H9 (cell line): Measurements from ENCODE around the gene PREB. TPM values are rescaled to one million over a fixed set of nuclear protein-coding genes. Genes with fewer than 3 reads are reported as not detected.
A peak's percentile ranks its signal among the peaks of the same experiment; 100 is the strongest.
"Not testable (repeated sequence)": the region's sequence is repeated elsewhere in the genome, so short reads cannot be mapped to it uniquely, and the experiment has no call there.

Experiments
- DNase-seq: peaks from one replicate; pipeline ENCODE4 v3.0.0-alpha.2; 2017
- H2AFZ ChIP-seq: one replicate; pipeline ENCODE4 v1.6.1; 2013; ENCODE audit warnings: mild to moderate bottlenecking, low read length, control low read depth, moderate library complexity
- H2AK5ac ChIP-seq: 2 replicates; pipeline ENCODE4 v1.6.1; 2013; ENCODE audit warnings: low read length, control low read depth, mixed read lengths; ENCODE audit not compliant: insufficient read length
- H2BK120ac ChIP-seq: one replicate; pipeline ENCODE4 v1.6.1; 2013; ENCODE audit warnings: low read depth, mild to moderate bottlenecking, low read length, control low read depth, inconsistent platforms; ENCODE audit not compliant: poor library complexity, severe bottlenecking
- H2BK12ac ChIP-seq: 2 replicates; pipeline ENCODE4 v1.6.1; 2013; ENCODE audit warnings: low read length, control low read depth, mixed read lengths, low read depth; ENCODE audit not compliant: insufficient read length
- H2BK15ac ChIP-seq: 2 replicates; pipeline ENCODE4 v1.6.1; 2013; ENCODE audit warnings: low read depth, low read length, control low read depth
- H2BK20ac ChIP-seq: one replicate; pipeline ENCODE4 v1.6.1; 2013; ENCODE audit warnings: low read depth, mild to moderate bottlenecking, low read length, control low read depth, inconsistent platforms; ENCODE audit not compliant: poor library complexity, severe bottlenecking
- H2BK5ac ChIP-seq: 2 replicates; pipeline ENCODE4 v1.6.1; 2013; ENCODE audit warnings: low read length, control low read depth, mixed read lengths; ENCODE audit not compliant: insufficient read length
- H3K14ac ChIP-seq: 2 replicates; pipeline ENCODE4 v1.6.1; 2013; ENCODE audit warnings: low read length, control low read depth; ENCODE audit not compliant: insufficient read depth
- H3K18ac ChIP-seq: 2 replicates; pipeline ENCODE4 v1.6.1; 2013; ENCODE audit warnings: low read depth, mild to moderate bottlenecking, mixed read lengths, low read length, control low read depth; ENCODE audit not compliant: insufficient read length
- H3K23ac ChIP-seq: 2 replicates; pipeline ENCODE4 v1.6.1; 2013; ENCODE audit warnings: low read length, control low read depth, mixed read lengths, low read depth; ENCODE audit not compliant: insufficient read length
- H3K23me2 ChIP-seq: 2 replicates; pipeline ENCODE4 v1.6.1; 2013; ENCODE audit warnings: low read depth, mild to moderate bottlenecking, mixed read lengths, low read length, control low read depth; ENCODE audit not compliant: insufficient read length, poor library complexity, severe bottlenecking
- H3K27ac ChIP-seq: 2 replicates; pipeline ENCODE4 v1.5.1; 2013; ENCODE audit warnings: low read length, control low read depth, mixed read lengths, low read depth; ENCODE audit not compliant: insufficient read length
- H3K27me3 ChIP-seq: 2 replicates; pipeline ENCODE4 v1.6.1; 2013; ENCODE audit warnings: low read length, control low read depth, inconsistent platforms; ENCODE audit not compliant: insufficient read depth
- H3K4ac ChIP-seq: 2 replicates; pipeline ENCODE4 v1.6.1; 2013; ENCODE audit warnings: low read depth, mild to moderate bottlenecking, control low read depth, inconsistent platforms, low read length, moderate library complexity
- H3K4me1 ChIP-seq: 2 replicates; pipeline ENCODE4 v1.6.1; 2013; ENCODE audit warnings: low read length, control low read depth, inconsistent platforms; ENCODE audit not compliant: insufficient read depth
- H3K4me2 ChIP-seq: 2 replicates; pipeline ENCODE4 v1.6.1; 2013; ENCODE audit warnings: low read length, control low read depth, mixed read lengths; ENCODE audit not compliant: insufficient read length, insufficient read depth
- H3K56ac ChIP-seq: 2 replicates; pipeline ENCODE4 v1.6.1; 2013; ENCODE audit warnings: low read depth, mild to moderate bottlenecking, mixed read lengths, low read length, control low read depth; ENCODE audit not compliant: insufficient read length
- H3K79me1 ChIP-seq: 2 replicates; pipeline ENCODE4 v1.6.1; 2013; ENCODE audit warnings: low read depth, mild to moderate bottlenecking, moderate library complexity, low read length, control low read depth, inconsistent platforms; ENCODE audit not compliant: insufficient read depth, poor library complexity, severe bottlenecking
- H3K79me2 ChIP-seq: 2 replicates; pipeline ENCODE4 v1.6.1; 2013; ENCODE audit warnings: low read length, control low read depth, inconsistent platforms; ENCODE audit not compliant: insufficient read depth
- H3K9ac ChIP-seq: 2 replicates; pipeline ENCODE4 v1.6.1; 2013; ENCODE audit warnings: low read length, control low read depth, mixed read lengths; ENCODE audit not compliant: insufficient read length; ENCODE audit errors: extremely low read depth
- H3K9me3 ChIP-seq: one replicate; pipeline ENCODE4 v1.6.1; 2013; ENCODE audit warnings: low read depth, low read length, inconsistent platforms; ENCODE audit not compliant: control insufficient read depth
- H3T11ph ChIP-seq: one replicate; pipeline ENCODE4 v1.6.1; 2013; ENCODE audit warnings: mild to moderate bottlenecking, low read length, control low read depth, inconsistent platforms
- H4K20me1 ChIP-seq: one replicate; pipeline ENCODE4 v1.6.1; 2013; ENCODE audit not compliant: control insufficient read depth, insufficient read length, insufficient read depth
- H4K5ac ChIP-seq: 2 replicates; pipeline ENCODE4 v1.6.1; 2013; ENCODE audit warnings: low read depth, mild to moderate bottlenecking, mixed read lengths, low read length, control low read depth; ENCODE audit not compliant: insufficient read length
- H4K8ac ChIP-seq: replicated peaks from 2 replicates; pipeline ENCODE4 v1.6.1; 2013; ENCODE audit warnings: low read length, control low read depth, mixed read lengths, low read depth; ENCODE audit not compliant: insufficient read length
- H4K91ac ChIP-seq: 2 replicates; pipeline ENCODE4 v1.6.1; 2013; ENCODE audit warnings: low read depth, mild to moderate bottlenecking, moderate library complexity, mixed read lengths, low read length, control low read depth; ENCODE audit not compliant: insufficient read length
- H3K27ac Mint-ChIP-seq, 3 experiments: 2 replicates in 2 of 3; 3 replicates in 1 of 3; pipeline ENCODE4 v1.8.0; 2020 to 2021; ENCODE audit warnings: mixed read lengths in 3 of 3, mild to moderate bottlenecking in 1 of 3, moderate library complexity in 1 of 3
- H3K27me3 Mint-ChIP-seq: 2 replicates; pipeline ENCODE4 v1.8.0; 2021; ENCODE audit warnings: low read depth, mild to moderate bottlenecking, moderate library complexity, mixed read lengths
- H3K36me3 Mint-ChIP-seq, 3 experiments: 2 replicates in 2 of 3; 3 replicates in 1 of 3; pipeline ENCODE4 v1.8.0; 2020 to 2021; ENCODE audit warnings: low read depth in 3 of 3, mixed read lengths in 3 of 3; ENCODE audit not compliant: insufficient read depth in 1 of 3
- H3K4me1 Mint-ChIP-seq, 2 experiments: 2 replicates each; pipeline ENCODE4 v1.8.0; 2020; ENCODE audit warnings: mixed read lengths in 2 of 2
- H3K4me3 Mint-ChIP-seq, 2 experiments: 2 replicates in 1 of 2; 3 replicates in 1 of 2; pipeline ENCODE4 v1.8.0; 2020 to 2021; ENCODE audit warnings: mild to moderate bottlenecking in 2 of 2, mixed read lengths in 2 of 2, moderate library complexity in 1 of 2
- H3K9me3 Mint-ChIP-seq, 2 experiments: 2 replicates in 1 of 2; 3 replicates in 1 of 2; pipeline ENCODE4 v1.8.0; 2020; ENCODE audit warnings: mild to moderate bottlenecking in 2 of 2, mixed read lengths in 2 of 2, moderate library complexity in 1 of 2
- WGBS: extraction: QIAGEN DNeasy Blood & Tissue Kit; methylation state at CpG from one replicate; pipeline ENCODE4 v1.1.7; 2013; ENCODE audit warnings: missing lambda C conversion rate, low lambda C conversion rate, mixed read lengths; ENCODE audit not compliant: insufficient read length; ENCODE audit errors: extremely low coverage; 5-methylcytosine and 5-hydroxymethylcytosine counted together
- total RNA-seq: library from RNA; stranded (reverse); gene quantifications from 2 replicates; pipeline ENCODE4 v1.2.1, GENCODE V29; 2021
- TF ChIP-seq, protein P1 (sequence below): fragments of 200-600 bp; sonication (generic); conservative IDR thresholded peaks from 3 replicates; pipeline ENCODE4 v1.8.0; 2021; ENCODE audit warnings: antibody characterized with exemption, mild to moderate bottlenecking

PREB gene
- total RNA-seq, 1 experiment from 2014 or later: 43.6 TPM

DNA sequence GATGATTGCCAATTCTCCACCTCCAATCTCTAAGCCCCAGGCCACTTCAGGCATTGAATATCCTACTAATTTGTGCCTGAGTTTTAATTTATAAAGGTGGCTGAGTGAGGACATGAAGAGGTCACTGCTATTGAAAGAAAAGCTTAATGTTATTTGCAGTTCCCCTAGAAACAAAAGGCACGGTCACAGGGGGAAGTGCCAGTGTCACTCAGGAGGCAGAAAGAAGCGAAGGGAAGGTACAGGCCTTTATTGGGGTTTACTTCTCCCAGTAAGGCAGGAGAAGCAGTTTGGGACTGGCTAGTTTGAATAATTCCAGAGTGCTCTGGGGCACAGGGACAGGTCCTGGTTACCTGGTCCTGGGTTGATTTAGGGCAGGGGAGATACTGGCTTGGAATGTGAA is 12.5 kb downstream of the PREB start:
- H3K27ac ChIP-seq: no peak overlapping the region
- H4K5ac ChIP-seq: no peak overlapping the region
- peaks cover 2% of the 10 kb centered on the region for H4K20me1 ChIP-seq
- H3K23ac ChIP-seq: no peak overlapping the region
- H3K27me3 Mint-ChIP-seq: peaks cover 70% of the 10 kb centered on the region
- no peak overlapping the region for H3K4ac ChIP-seq
- H3K18ac ChIP-seq: no peak overlapping the region
- H3K9me3 ChIP-seq: no peaks in the 10 kb centered on the region
- DNase-seq: no peak
- no peak overlapping the region for H3K9ac ChIP-seq
- no peak overlapping the region for H2BK5ac ChIP-seq
- no peaks in the 10 kb centered on the region; a peak in 1 of 5 replicates for H3K9me3 Mint-ChIP-seq
- H3K4me3 Mint-ChIP-seq: no peak overlapping the region; a peak in 1 of 5 replicates
- H3K27ac Mint-ChIP-seq: no peak overlapping the region
- H3T11ph ChIP-seq: no peak overlapping the region
- H3K27me3 ChIP-seq: peaks cover 14% of the 10 kb centered on the region; the same call in 1 of the 2 replicates
- H3K14ac ChIP-seq: no peak overlapping the region
- H4K91ac ChIP-seq: no peak overlapping the region
- no peak overlapping the region for H2BK15ac ChIP-seq
- H3K79me2 ChIP-seq: no peaks in the 10 kb centered on the region
- H2AK5ac ChIP-seq: no peak overlapping the region
- H3K4me1 ChIP-seq: peaks cover 2% of the 10 kb centered on the region
- H3K4me1 Mint-ChIP-seq: peaks cover 15 to 21% of the 10 kb centered on the region in 2 experiments
- H2BK20ac ChIP-seq: no peak overlapping the region
- H3K23me2 ChIP-seq: peaks cover 11% of the 10 kb centered on the region
- no peak overlapping the region for H2AFZ ChIP-seq
- no peaks in the 10 kb centered on the region for H3K79me1 ChIP-seq
- TF ChIP-seq, protein P1, sequence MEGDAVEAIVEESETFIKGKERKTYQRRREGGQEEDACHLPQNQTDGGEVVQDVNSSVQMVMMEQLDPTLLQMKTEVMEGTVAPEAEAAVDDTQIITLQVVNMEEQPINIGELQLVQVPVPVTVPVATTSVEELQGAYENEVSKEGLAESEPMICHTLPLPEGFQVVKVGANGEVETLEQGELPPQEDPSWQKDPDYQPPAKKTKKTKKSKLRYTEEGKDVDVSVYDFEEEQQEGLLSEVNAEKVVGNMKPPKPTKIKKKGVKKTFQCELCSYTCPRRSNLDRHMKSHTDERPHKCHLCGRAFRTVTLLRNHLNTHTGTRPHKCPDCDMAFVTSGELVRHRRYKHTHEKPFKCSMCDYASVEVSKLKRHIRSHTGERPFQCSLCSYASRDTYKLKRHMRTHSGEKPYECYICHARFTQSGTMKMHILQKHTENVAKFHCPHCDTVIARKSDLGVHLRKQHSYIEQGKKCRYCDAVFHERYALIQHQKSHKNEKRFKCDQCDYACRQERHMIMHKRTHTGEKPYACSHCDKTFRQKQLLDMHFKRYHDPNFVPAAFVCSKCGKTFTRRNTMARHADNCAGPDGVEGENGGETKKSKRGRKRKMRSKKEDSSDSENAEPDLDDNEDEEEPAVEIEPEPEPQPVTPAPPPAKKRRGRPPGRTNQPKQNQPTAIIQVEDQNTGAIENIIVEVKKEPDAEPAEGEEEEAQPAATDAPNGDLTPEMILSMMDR: no peak
- H4K8ac ChIP-seq: no peak overlapping the region
- no peaks in the 10 kb centered on the region; a peak in 3 of 7 replicates for H3K36me3 Mint-ChIP-seq
- no peak overlapping the region for H2BK12ac ChIP-seq
- no peak overlapping the region for H2BK120ac ChIP-seq
- H3K56ac ChIP-seq: no peak overlapping the region
- no peak overlapping the region for H3K4me2 ChIP-seq
- no CpG with 5 or more reads among the region's 2 CpGs for WGBS

DNA sequence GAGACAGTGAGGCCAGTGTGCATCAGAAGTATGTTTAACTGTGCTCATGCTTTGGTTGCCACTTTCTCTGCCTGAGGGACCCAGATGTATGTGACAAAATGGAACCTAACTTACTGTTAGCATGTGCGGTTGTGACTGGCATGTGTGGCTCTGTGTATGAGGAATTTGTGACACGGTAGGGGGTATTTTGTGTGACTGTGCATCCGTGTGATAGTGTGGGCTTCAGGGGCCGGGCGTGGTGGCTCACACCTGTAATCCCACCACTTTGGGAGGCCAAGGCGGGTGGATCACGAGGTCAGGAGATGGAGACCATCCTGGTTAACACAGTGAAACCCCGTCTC is 15.1 kb downstream of the PREB start:
- H4K20me1 ChIP-seq, H2BK20ac ChIP-seq, H3K79me1 ChIP-seq, H3K4ac ChIP-seq, H3K18ac ChIP-seq, H2BK15ac ChIP-seq, H3K14ac ChIP-seq, H3K9me3 Mint-ChIP-seq, H2BK5ac ChIP-seq, H3K9ac ChIP-seq, H3K36me3 Mint-ChIP-seq, H2BK120ac ChIP-seq, H3K79me2 ChIP-seq, H2BK12ac ChIP-seq, H4K91ac ChIP-seq, H4K5ac ChIP-seq, H3K27ac Mint-ChIP-seq, H3K9me3 ChIP-seq, DNase-seq, H3K27ac ChIP-seq, H4K8ac ChIP-seq, H3K56ac ChIP-seq, H2AFZ ChIP-seq, H3T11ph ChIP-seq, H2AK5ac ChIP-seq, H3K23ac ChIP-seq, H3K4me1 ChIP-seq: not testable (repeated sequence)
- H3K23me2 ChIP-seq: peaks cover 11% of the 10 kb centered on the region
- H3K4me2 ChIP-seq: peak overlapping the region; percentile 41
- no CpG with 5 or more reads among the region's 8 CpGs for WGBS
- Mint-ChIP-seq H3K4me1 (peaks cover 15 to 20% of the 10 kb centered on the region in 2 experiments), H3K4me3 (peak overlapping the region; percentile 67 to 83), H3K27me3 (peaks cover 68% of the 10 kb centered on the region)
- peaks cover 14% of the 10 kb centered on the region; the same call in 1 of the 2 replicates for H3K27me3 ChIP-seq
